Tibial nerve (tissue), 4 donors: ENCODE measurements around the gene BMPR1A. TPM values are rescaled to one million over a fixed set of nuclear protein-coding genes. Genes with fewer than 3 reads are reported as not detected.

Source experiments
- DNase-seq, 2 donors: peaks; one replicate each; pipeline ENCODE4 v3.0.0-alpha.2; 2019; ENCODE audit warnings: low spot score in 2 of 2
- H3K27ac ChIP-seq, 4 donors: fragments of 200-600 bp; sonication (generic) in 3 of 4; one replicate each; pipeline ENCODE4 v1.5.1; 2017 to 2019; ENCODE audit warnings: mild to moderate bottlenecking in 1 of 4
- H3K27me3 ChIP-seq, 2 donors: fragments of 200-600 bp; sonication (generic) in 1 of 2; one replicate each; pipeline versions ENCODE4 v1.5.1 to v1.6.0; 2017 to 2019
- H3K36me3 ChIP-seq, 3 donors: fragments of 200-600 bp; sonication (generic); one replicate each; pipeline ENCODE4 v1.5.1; 2018 to 2019
- H3K4me1 ChIP-seq, 4 donors: fragments of 200-600 bp; sonication (generic) in 3 of 4; one replicate each; pipeline ENCODE4 v1.5.1; 2017 to 2019
- H3K4me3 ChIP-seq, 4 donors: fragments of 200-600 bp; sonication (generic) in 3 of 4; one replicate each; pipeline ENCODE4 v1.5.1; 2017 to 2019; ENCODE audit warnings: mild to moderate bottlenecking in 1 of 4, moderate library complexity in 1 of 4
- H3K9me3 ChIP-seq, 4 donors: fragments of 200-600 bp; sonication (generic) in 3 of 4; one replicate each; pipeline ENCODE4 v1.5.1; 2017 to 2019
- EP300 ChIP-seq, 2 donors: sonication (generic); formaldehyde crosslinking; IDR thresholded peaks; one replicate each; pipeline ENCODE4 v1.6.1; 2017; ENCODE audit warnings: antibody characterized with exemption in 2 of 2, mild to moderate bottlenecking in 1 of 2
- POLR2A ChIP-seq, 2 donors: fragments of 450-650 bp; IDR thresholded peaks; one replicate each; pipeline ENCODE4 v1.6.1; 2017; ENCODE audit warnings: antibody characterized with exemption in 2 of 2, mild to moderate bottlenecking in 2 of 2, moderate library complexity in 2 of 2
- WGBS, 2 donors: methylation state at CpG; one replicate each; pipeline ENCODE4 v1.1.5; 2018; 5-methylcytosine and 5-hydroxymethylcytosine counted together
- total RNA-seq, 4 donors: library from RNA; depleted of rRNA; stranded (reverse); fragments of >200 nt; gene quantifications; one replicate each; pipeline ENCODE4 v1.1.0, GENCODE V29; 2016
- TF ChIP-seq, protein P1 (sequence below), 5 experiments: fragments of 200-600 bp in 3 of 5; fragments of 450-650 bp in 2 of 5; sonication (generic) in 3 of 5; IDR thresholded peaks; one replicate each; pipeline ENCODE4 v1.5.1; 2016 to 2019; ENCODE audit warnings: antibody characterized with exemption in 5 of 5, mild to moderate bottlenecking in 3 of 5, moderate library complexity in 2 of 5

BMPR1A gene
- total RNA-seq = 10 to 100 TPM; 35.7 to 51.3 (median 42.8) TPM

DNA sequence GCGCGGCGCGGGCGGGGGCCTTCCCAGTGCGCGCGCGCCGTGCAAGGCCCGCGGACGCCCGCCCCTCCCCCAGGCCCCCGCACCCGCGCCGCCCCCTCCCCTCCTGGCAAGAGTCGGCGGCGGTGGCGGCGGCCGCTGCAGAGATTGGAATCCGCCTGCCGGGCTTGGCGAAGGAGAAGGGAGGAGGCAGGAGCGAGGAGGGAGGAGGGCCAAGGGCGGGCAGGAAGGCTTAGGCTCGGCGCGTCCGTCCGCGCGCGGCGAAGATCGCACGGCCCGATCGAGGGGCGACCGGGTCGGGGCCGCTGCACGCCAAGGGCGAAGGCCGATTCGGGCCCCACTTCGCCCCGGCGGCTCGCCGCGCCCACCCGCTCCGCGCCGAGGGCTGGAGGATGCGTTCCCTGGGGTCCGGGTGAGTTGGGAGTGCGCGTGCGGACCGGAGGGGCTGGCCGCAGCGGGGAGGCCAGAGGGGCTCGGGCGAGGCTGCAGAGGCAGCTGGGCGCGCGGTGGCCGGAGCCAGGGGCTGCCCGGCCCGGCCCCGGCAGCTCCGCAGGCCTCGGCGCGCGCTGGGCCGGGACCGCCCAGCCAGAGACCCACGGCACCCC lies at the start of gene BMPR1A:
Gene BMPR1A, plus strand, starts transcription at position 109 of the 602 bp plus-strand sequence. CDS start 119,400 bp downstream, outside the sequence.
- H3K36me3 ChIP-seq = no peaks in the 10 kb centered on the region
- peak within 1 kb of the TSS; percentile 77 to 94 (median 86) for H3K4me3 ChIP-seq
- peak within 1 kb of the TSS; percentile 96 to 99 (median 98) for H3K27ac ChIP-seq
- no peaks in the 10 kb centered on the region for H3K9me3 ChIP-seq
- peaks cover 0 to 47% (median 16%) of the 10 kb centered on the region in 4 donors for H3K4me1 ChIP-seq
- peak in 1 of 2 donors; percentile 87 for TF ChIP-seq EP300 (IDR thresholded peaks at IDR 0.05)
- TF ChIP-seq POLR2A (IDR thresholded peaks at IDR 0.05) = no peak
- TF ChIP-seq, protein P1, sequence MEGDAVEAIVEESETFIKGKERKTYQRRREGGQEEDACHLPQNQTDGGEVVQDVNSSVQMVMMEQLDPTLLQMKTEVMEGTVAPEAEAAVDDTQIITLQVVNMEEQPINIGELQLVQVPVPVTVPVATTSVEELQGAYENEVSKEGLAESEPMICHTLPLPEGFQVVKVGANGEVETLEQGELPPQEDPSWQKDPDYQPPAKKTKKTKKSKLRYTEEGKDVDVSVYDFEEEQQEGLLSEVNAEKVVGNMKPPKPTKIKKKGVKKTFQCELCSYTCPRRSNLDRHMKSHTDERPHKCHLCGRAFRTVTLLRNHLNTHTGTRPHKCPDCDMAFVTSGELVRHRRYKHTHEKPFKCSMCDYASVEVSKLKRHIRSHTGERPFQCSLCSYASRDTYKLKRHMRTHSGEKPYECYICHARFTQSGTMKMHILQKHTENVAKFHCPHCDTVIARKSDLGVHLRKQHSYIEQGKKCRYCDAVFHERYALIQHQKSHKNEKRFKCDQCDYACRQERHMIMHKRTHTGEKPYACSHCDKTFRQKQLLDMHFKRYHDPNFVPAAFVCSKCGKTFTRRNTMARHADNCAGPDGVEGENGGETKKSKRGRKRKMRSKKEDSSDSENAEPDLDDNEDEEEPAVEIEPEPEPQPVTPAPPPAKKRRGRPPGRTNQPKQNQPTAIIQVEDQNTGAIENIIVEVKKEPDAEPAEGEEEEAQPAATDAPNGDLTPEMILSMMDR (IDR thresholded peaks at IDR 0.05) = no peak
- 0 to 1% methylated on average over 11 to 40 of the region's 85 CpGs for WGBS, 2 donors
- H3K27me3 ChIP-seq = no peaks in the 10 kb centered on the region
- peak in 1 of 2 donors; percentile 81 for DNase-seq

- TF ChIP-seq EP300 (IDR thresholded peaks at IDR 0.05) (no peak), POLR2A (IDR thresholded peaks at IDR 0.05) (no peak)
- TF ChIP-seq, protein P1 (IDR thresholded peaks at IDR 0.05) = no peak
- DNase-seq = no peak
- no peak overlapping the region for H3K4me3 ChIP-seq
- H3K27me3 ChIP-seq = no peaks in the 10 kb centered on the region
- no peak overlapping the region for H3K27ac ChIP-seq
- no peaks in the 10 kb centered on the region for H3K36me3 ChIP-seq
- H3K9me3 ChIP-seq = no peaks in the 10 kb centered on the region
- peaks cover 0 to 8% (median 3%) of the 10 kb centered on the region in 4 donors for H3K4me1 ChIP-seq
- WGBS, 2 donors = 87 to 94% methylated on average over 1 of the region's 1 CpG
Measured at GRCh38 chr10:86706977-86707376, 49.4 kb upstream of the BMPR1A start.

GRCh38 chr10:86707505-86707904 lies 48.9 kb upstream of the BMPR1A start:
- Histone ChIP-seq H3K36me3 (no peaks in the 10 kb centered on the region), H3K9me3 (no peaks in the 10 kb centered on the region), H3K27me3 (no peaks in the 10 kb centered on the region), H3K4me1 (peaks cover 0 to 13% (median 3%) of the 10 kb centered on the region in 4 donors), H3K27ac (no peak overlapping the region), H3K4me3 (no peak overlapping the region)
- TF ChIP-seq POLR2A (IDR thresholded peaks at IDR 0.05) (no peak), EP300 (IDR thresholded peaks at IDR 0.05) (no peak)
- TF ChIP-seq, protein P1 (IDR thresholded peaks at IDR 0.05) = no peak
- DNase-seq = no peak
- WGBS, 2 donors = 45 to 52% methylated on average over 4 of the region's 4 CpGs

GRCh38 chr10:86708068-86708782 lies 48.2 kb upstream of the BMPR1A start:
- H3K9me3 ChIP-seq = no peaks in the 10 kb centered on the region
- 69 to 85% methylated on average over 2 to 8 of the region's 8 CpGs for WGBS, 2 donors
- no peaks in the 10 kb centered on the region for H3K27me3 ChIP-seq
- TF ChIP-seq, protein P1 (IDR thresholded peaks at IDR 0.05) = no peak
- TF ChIP-seq EP300 (IDR thresholded peaks at IDR 0.05) = no peak
- no peak for TF ChIP-seq POLR2A (IDR thresholded peaks at IDR 0.05)
- H3K4me1 ChIP-seq = peaks cover 0 to 17% (median 3%) of the 10 kb centered on the region in 4 donors
- H3K4me3 ChIP-seq = no peak overlapping the region
- peak in 1 of 2 donors; percentile 8 for DNase-seq
- H3K27ac ChIP-seq = no peak overlapping the region
- no peaks in the 10 kb centered on the region for H3K36me3 ChIP-seq
